HG03439 (cell line): ENCODE results near the gene WDR88.
"Not testable (repeated sequence)": the region's sequence is repeated elsewhere in the genome, so short reads cannot be mapped to it uniquely, and the experiment has no call there.

Experiments used
- ATAC-seq: cut with Tn5 transposase; IDR thresholded peaks from one replicate; pipeline ENCODE4 v1.9.1; 2021; ENCODE audit warnings: mild to moderate bottlenecking, moderate library complexity; ENCODE audit not compliant: unreplicated experiment

WDR88 gene

DNA sequence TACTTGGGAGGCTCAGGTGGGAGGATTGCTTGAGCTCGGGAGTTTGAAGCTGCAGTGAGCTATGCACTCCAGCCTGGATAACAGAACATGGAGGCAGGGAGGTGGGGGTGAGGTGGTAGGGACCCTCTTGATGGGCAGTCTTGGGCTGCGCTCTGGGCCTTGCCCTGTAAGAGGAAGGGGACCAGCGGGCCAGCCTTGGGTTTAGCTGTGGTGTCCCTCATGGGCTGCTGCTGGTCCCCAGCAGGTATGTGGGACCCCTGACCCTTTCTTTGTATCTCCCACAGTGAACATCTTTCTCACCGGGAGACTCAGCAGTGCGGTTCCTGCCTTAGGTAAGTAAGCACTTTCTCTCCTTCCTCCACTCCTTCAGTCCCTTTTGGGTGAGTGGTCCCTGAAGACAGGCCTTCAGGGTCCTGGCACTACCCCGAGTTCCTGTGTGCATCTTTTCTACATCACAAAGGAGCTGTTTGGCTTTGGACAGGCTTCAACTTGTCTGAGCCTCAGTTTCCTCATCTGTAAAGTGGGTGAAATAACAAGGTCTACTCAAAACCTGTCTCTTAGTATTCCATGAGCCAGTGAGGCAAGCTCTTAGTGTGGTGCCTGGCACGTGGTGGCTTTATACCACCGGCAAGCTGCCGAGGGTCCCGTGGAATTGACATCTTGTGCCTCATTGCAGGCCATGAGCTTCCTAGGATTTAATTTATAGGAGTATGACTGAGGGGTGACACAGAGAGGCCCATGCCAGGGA is 64.7 kb downstream of the WDR88 start:
- no peak for ATAC-seq

DNA sequence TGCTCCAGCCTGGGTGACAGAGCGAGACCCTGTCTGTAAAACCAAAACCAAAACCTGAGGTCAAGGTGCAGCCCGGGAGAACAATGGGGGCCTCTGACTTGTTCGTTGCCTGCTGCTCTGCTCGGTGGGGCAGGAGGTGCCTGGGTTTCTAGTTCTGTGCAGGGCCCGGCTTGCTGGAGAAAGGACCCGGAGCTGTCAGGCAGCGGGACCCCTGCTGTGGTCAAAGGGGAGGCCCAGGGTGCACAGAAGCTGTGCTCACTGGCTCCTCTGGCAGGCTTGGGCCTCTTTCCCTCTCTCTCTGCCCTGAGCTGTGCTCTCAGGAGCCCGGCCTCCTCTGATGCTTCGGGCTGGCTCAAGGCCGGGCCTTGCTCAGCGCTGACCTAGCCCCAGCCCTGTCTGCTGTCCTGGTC is 65.7 kb downstream of the WDR88 start:
- ATAC-seq: no peak

- no peak for ATAC-seq
These were observed 66.3 kb downstream of the WDR88 start for GRCh38 chr19:33198169-33198568.

- ATAC-seq: no peak
These were observed 67.7 kb downstream of the WDR88 start for GRCh38 chr19:33199441-33200265.

- no peak for ATAC-seq
These were observed 69.6 kb downstream of the WDR88 start for GRCh38 chr19:33201473-33201872.

GRCh38 chr19:33201886-33202545 is 70.1 kb downstream of the WDR88 start:
- ATAC-seq: no peak

DNA sequence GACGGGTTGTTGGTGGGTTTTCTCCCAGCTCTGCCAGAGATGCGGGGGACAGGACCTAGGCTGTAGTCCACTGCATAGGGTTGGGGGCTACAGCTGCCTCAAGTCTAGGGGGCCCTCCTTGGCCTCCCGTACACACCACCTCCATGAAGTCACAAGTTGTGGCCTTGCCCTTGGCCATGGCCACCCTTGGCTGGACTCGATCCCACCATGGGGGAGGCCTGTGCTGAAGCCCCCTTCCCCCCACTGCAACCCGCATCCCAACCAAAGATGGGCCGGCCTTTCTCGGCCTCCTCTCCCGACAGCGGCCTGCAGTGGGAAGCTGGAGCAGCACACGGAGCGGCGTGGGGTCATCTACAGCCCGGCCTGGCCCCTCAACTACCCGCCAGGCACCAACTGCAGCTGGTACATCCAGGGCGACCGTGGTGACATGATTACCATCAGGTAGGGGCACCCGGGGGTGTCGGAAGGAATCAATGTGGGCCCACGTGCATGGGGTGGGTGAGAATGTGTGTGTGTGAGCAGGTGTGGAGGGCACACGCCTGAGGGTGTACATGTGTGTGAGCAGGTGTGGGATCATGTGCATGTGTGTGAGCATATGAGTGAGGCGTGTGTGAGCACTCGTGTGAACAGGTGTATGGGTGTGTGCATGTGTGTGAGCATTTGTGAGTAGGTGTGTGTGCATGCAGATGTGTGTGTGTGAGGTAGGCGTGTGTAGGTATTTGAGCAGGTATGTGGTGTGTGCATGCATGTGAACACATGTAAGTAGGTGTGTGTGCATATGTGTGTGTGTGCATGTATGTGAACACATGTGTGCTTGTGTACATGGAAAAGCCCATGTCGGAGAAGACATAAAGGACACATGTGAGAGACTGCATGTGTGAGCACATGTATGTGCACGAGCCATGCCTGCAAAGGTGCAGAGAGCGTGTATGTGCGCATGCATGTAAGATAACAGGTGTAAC is 70.9 kb downstream of the WDR88 start:
- ATAC-seq: no peak

GRCh38 chr19:33203529-33203928 is 71.6 kb downstream of the WDR88 start:
- no peak for ATAC-seq

- no peak for ATAC-seq
These were observed 72.4 kb downstream of the WDR88 start for GRCh38 chr19:33204136-33204973.

GRCh38 chr19:33205110-33205509 is 73.2 kb downstream of the WDR88 start:
- ATAC-seq: no peak

GRCh38 chr19:33205531-33206260 is 73.8 kb downstream of the WDR88 start:
- no peak for ATAC-seq

- ATAC-seq: no peak
These were observed 74.5 kb downstream of the WDR88 start for GRCh38 chr19:33206261-33207039.

DNA sequence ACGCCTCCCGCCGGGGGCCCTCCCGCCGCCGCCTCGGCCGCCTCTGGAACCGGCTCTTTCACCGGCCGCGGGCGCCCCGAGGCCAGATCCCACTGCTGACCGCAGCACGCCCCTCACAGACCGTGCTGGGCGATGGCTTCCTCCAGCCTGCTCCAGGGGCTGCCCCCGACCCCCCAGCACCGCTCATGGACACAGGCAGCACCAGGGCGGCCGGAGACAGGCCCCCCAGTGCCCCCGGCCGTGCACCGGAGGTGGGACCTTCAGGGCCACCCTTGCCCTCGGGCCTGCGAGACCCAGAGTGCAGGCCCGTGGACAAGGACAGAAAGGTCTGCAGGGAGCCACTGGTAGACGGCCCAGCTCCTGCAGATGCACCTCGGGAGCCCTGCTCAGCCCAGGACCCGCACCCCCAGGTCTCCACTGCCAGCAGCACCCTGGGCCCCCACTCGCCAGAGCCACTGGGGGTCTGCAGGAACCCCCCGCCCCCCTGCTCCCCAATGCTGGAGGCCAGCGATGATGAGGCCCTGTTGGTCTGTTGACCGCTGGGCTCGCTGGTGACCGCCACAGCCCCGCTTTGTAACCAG is 75.2 kb downstream of the WDR88 start:
- ATAC-seq: no peak

- ATAC-seq: no peak
These were observed 76.0 kb downstream of the WDR88 start for GRCh38 chr19:33207903-33208302.

DNA sequence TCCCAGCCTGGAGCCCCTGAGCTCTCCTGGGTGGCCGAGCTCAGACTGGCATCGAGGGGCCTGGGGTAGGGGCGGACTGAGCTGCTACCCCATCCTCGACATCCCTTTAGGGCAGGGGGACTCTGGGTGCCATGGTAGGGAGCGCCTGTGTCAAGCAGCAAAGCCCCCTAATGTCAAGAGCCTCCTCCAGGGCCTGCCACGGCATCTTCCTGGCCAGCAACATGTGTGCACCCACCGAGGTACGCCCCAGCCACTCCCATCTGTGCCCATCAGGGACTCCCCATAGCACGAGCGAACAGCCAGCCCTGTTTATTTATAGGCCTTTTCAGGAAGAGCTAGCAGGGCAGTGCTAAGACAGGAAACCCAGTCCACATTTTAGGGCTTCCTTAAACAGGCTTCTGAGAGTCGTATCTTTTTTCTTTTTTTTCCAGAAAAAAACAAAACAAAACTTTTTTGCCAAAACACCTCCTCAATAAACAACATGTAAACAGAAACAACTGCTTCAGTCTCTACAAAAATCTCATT is 76.5 kb downstream of the WDR88 start:
- no peak for ATAC-seq

DNA sequence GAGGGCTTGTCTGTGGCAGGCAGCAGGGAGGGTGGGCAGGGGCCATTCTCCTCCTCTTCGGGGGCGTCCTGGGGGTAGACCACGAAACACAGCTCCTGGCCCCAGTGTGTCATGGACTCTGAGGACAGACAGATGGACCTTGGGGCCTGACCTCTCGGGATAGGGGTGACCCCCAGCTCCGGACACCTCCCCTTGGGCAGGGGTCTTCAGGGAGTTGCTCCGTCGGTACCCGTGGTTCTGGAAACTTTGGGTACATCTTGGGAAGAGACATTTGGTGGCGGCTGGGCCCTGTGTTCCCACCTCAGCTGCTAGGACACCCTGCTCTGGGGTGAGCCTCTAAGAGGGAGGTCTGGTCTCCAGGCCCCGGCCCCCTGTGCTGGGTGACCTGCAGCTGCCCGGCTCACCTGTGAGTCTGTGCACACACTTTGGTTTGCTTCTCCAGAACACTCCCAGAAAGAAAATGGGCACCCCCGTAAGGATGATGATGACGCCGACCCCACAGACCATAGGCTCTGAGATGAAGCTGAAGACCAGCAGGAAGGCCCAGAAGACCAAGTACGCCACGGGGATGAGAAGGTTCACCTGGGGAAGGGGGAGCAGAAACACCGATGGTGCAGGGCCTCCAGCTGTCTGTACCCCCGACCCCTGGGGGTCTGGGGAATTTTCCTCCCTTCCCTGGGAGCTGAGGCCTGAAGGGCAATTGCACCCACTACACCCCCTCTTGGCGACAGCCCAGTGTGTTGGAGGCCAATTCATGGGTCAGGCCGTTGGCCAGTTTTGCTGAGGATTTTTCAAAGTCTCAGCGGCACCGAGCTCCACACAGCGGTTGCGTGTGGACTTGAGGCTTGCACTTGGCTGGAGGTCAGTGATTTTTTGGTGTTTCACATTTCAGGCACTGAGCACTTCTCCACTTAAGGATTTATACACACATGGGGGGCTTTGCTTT is 77.3 kb downstream of the WDR88 start:
- ATAC-seq: no peak

DNA sequence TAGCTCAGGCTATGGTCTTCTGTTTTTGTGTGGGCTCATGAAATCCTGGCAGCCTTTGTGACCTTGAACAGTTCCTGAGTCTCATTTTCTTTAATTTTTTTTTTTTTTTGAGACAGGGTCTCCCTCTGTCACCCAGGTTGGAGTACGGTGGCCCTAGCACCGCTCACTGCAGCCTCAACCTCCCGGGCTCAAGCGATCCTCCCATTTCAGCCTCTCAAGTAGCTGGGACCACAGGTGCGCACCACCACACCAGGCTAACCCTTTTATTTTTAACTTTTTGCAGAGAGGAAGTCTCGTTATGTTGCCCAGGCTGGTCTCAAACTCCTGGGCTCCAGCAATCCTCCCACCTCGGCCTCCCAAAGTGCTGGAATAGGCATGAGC is 77.9 kb downstream of the WDR88 start:
- ATAC-seq: not testable (repeated sequence)
